NB4 (cell line): ENCODE results near the gene ADM5.

Source experiments
- DNase-seq: peaks from one replicate; pipeline ENCODE4 v3.0.0; 2010; ENCODE audit warnings: low read depth
- H3K4me3 ChIP-seq: one replicate; pipeline ENCODE4 v1.5.1; 2011; ENCODE audit warnings: mild to moderate bottlenecking, low read depth, low read length, moderate library complexity
- MYC ChIP-seq: IDR thresholded peaks from 2 replicates; pipeline ENCODE4 v1.6.1; 2011; ENCODE audit warnings: low read depth, low read length
- POLR2A ChIP-seq: IDR thresholded peaks from 2 replicates; pipeline ENCODE4 v1.6.1; 2011; ENCODE audit warnings: mild to moderate bottlenecking; ENCODE audit not compliant: insufficient read length; ENCODE audit errors: extremely low read depth
- TF ChIP-seq, protein P1 (sequence below): IDR thresholded peaks from one replicate; pipeline ENCODE4 v1.5.1; 2012; ENCODE audit warnings: low read depth, low read length
- TF ChIP-seq, protein P2 (sequence below): IDR thresholded peaks from 2 replicates; pipeline ENCODE4 v1.6.1; 2011; ENCODE audit warnings: low read depth, low read length

The ADM5 gene

DNA sequence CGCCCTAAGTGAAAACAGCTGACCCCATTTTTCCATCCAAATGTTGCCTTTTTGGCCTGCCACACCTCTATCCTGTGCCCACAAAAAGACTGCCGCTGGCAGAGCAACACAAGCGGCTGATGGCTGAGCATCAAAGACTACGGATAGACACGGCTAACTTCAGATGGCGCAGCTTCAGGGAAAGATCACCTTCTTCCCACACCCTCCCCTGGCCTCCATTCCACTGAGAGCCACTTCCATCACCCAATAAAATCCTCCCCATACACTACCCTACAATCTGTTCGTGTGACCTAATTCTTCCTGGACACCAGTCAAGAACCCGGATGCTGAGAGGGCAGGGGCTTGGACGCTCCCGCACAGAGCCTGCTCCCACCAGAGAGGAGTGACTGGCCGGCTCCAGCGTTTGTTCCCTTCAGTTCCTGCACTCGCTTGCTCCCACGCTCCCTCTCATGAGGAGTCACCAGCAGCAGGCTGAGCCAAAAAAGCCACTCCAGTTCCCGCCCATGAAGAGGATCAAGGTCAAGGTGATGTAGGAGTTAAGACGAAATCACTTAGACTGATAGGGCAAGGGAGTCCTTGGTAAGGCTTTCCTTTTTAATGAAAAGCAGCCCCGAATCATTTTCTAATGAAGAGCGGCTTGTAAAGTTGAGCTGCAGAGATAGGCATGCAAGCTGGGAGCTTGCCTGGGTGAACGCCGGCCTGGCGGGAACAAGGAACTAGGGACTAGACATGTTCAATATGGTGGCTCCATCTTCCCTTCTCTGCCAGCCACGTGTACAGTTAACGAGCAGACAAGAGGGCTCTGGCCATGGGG is 38.0 kb downstream of the ADM5 start:
- no peak overlapping the region for H3K4me3 ChIP-seq
- no peak for DNase-seq
- TF ChIP-seq, protein P1, sequence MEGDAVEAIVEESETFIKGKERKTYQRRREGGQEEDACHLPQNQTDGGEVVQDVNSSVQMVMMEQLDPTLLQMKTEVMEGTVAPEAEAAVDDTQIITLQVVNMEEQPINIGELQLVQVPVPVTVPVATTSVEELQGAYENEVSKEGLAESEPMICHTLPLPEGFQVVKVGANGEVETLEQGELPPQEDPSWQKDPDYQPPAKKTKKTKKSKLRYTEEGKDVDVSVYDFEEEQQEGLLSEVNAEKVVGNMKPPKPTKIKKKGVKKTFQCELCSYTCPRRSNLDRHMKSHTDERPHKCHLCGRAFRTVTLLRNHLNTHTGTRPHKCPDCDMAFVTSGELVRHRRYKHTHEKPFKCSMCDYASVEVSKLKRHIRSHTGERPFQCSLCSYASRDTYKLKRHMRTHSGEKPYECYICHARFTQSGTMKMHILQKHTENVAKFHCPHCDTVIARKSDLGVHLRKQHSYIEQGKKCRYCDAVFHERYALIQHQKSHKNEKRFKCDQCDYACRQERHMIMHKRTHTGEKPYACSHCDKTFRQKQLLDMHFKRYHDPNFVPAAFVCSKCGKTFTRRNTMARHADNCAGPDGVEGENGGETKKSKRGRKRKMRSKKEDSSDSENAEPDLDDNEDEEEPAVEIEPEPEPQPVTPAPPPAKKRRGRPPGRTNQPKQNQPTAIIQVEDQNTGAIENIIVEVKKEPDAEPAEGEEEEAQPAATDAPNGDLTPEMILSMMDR = no peak
- TF ChIP-seq MYC (no peak), POLR2A (no peak)
- TF ChIP-seq, protein P2, sequence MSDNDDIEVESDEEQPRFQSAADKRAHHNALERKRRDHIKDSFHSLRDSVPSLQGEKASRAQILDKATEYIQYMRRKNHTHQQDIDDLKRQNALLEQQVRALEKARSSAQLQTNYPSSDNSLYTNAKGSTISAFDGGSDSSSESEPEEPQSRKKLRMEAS = no peak

DNA sequence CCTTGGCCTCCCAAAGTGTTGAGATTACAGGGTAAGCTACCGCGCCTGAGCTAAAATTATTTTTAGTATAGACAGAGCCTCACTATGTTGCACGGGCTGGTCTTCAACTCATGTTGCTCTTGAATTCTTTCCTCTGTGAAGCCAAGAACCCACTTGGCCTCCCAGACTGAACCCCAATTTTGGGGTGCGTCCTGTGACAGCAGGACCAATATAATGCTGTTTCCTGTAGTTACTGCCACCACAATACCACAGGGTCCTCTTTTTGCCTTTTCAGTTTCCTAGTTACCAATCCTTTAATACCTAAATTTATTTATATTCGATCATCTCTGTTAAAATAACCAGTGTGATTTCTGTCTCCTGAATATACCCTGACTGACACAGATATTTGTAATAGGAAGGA is 40.8 kb downstream of the ADM5 start:
- TF ChIP-seq, protein P2 = no peak
- TF ChIP-seq, protein P1 = no peak
- TF ChIP-seq POLR2A (no peak), MYC (no peak)
- no peak overlapping the region for H3K4me3 ChIP-seq
- DNase-seq = peak; percentile 30

DNA sequence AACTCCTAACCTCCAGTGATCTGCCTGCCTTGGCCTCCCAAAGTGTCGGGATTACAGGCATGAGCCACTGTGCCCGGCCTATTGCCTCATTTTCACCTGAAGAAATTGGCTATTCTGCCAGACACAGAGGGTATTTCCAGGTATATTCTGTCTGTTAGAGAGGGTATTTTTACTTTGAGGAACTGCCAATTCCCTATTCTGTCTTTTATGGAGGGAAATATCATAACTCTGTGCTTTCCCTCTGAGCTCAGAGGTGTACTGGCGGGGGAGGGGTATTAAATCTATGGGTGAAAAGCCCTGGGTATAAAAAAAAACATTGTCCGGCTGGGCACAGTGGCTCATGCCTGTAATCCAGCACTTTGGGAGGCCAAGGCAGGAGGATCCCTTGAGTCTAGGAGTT is 48.9 kb downstream of the ADM5 start:
- TF ChIP-seq MYC = no peak
- TF ChIP-seq, protein P2 = no peak
- TF ChIP-seq POLR2A = no peak
- TF ChIP-seq, protein P1 = no peak
- no peak for DNase-seq
- no peak overlapping the region for H3K4me3 ChIP-seq

DNA sequence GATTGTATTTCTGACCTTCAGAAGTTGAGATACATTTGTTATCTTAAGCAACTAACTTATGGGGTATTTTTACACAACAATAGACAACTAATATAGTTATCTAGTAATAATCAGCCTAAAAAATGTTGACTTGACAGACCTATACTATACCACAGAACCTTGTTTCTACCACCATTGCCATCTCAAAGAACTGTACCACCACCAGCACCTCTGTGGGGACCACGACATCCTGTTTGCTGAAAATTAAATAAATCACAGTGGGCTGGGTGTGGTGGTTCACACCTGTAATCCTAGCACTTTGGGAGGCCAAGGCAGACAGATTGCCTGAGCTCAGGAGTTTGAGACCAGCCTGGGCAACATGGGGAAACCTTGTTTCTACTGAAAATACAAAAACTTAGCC is 49.7 kb downstream of the ADM5 start:
- DNase-seq = no peak
- H3K4me3 ChIP-seq = no peak overlapping the region
- no peak for TF ChIP-seq POLR2A
- no peak for TF ChIP-seq MYC
- TF ChIP-seq, protein P1 = no peak
- TF ChIP-seq, protein P2 = no peak

DNA sequence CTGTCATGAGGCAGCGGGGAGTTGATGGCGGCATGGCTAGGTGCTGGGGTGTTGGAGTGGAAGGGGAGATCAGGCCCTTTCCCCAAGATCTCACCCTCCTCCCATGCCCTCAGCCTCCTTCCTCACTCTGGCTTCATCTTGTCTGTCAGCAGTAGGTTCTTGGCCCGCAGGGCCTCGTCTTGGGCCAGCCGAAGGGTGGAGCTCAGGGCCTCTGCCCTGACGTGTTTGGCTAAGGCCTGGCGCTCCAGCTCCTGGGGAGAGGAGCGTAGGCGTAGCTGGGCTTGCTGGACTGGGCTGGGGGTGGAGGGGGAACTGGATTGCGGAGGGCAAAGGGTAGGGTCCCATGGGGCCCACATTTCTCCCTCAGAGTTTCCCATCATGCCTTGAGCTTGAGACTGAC is 50.5 kb downstream of the ADM5 start:
- TF ChIP-seq, protein P1 = no peak
- TF ChIP-seq MYC (no peak), POLR2A (no peak)
- TF ChIP-seq, protein P2 = no peak
- no peak for DNase-seq
- no peak overlapping the region for H3K4me3 ChIP-seq
